OCI-LY1 (cell line): ENCODE results near the gene NBEA.

Experiments
- H2AFZ ChIP-seq: fragments of 200-600 bp; sonication (generic), shearing (Covaris generic); 2 replicates; pipeline ENCODE4 v1.6.0; 2014; ENCODE audit warnings: antibody characterized with exemption, mild to moderate bottlenecking, low read length
- H3F3A ChIP-seq: fragments of 200-600 bp; sonication (generic), shearing (Covaris generic); 2 replicates; pipeline ENCODE4 v1.6.0; 2014; ENCODE audit warnings: mild to moderate bottlenecking, antibody characterized with exemption, low read length, moderate library complexity; ENCODE audit not compliant: insufficient read depth
- H3K27ac ChIP-seq: fragments of 200-600 bp; sonication (generic); 2 replicates; pipeline ENCODE4 v1.5.1; 2014; ENCODE audit warnings: low read length, mixed run types, mild to moderate bottlenecking, low read depth; ENCODE audit not compliant: poor library complexity, severe bottlenecking
- H3K27me3 ChIP-seq: fragments of 200-600 bp; sonication (generic); 2 replicates; pipeline ENCODE4 v1.6.0; 2014; ENCODE audit warnings: antibody characterized with exemption, mild to moderate bottlenecking, low read length, moderate library complexity; ENCODE audit not compliant: insufficient read depth
- H3K36me3 ChIP-seq: fragments of 200-600 bp; sonication (generic); 2 replicates; pipeline ENCODE4 v1.6.1; 2014; ENCODE audit warnings: mild to moderate bottlenecking, antibody characterized with exemption, low read length, moderate library complexity, mixed read lengths; ENCODE audit not compliant: insufficient read depth
- H3K4me1 ChIP-seq: fragments of 200-600 bp; sonication (generic); 2 replicates; pipeline ENCODE4 v1.5.1; 2014; ENCODE audit warnings: mild to moderate bottlenecking, low read length, moderate library complexity; ENCODE audit not compliant: insufficient read depth, severe bottlenecking
- H3K4me2 ChIP-seq: fragments of 200-600 bp; sonication (generic), shearing (Covaris generic); 2 replicates; pipeline ENCODE4 v1.6.1; 2014; ENCODE audit warnings: low read length
- H3K4me3 ChIP-seq: fragments of 200-600 bp; sonication (generic); 2 replicates; pipeline ENCODE4 v1.5.1; 2014; ENCODE audit warnings: low read length, low read depth, mild to moderate bottlenecking, mixed read lengths; ENCODE audit not compliant: poor library complexity, severe bottlenecking
- H3K79me2 ChIP-seq: fragments of 200-600 bp; shearing (Covaris generic); 2 replicates; pipeline ENCODE4 v1.6.1; 2016; ENCODE audit warnings: mixed run types, low read length, mixed read lengths; ENCODE audit not compliant: insufficient read depth
- H3K9ac ChIP-seq: fragments of 200-600 bp; sonication (generic), shearing (Covaris generic); 2 replicates; pipeline ENCODE4 v1.6.1; 2014; ENCODE audit warnings: mild to moderate bottlenecking, low read length, mixed read lengths
- H3K9me2 ChIP-seq: fragments of 200-600 bp; sonication (generic), shearing (Covaris generic); 2 replicates; pipeline ENCODE4 v1.6.1; 2014; ENCODE audit warnings: low read depth, mild to moderate bottlenecking, low read length, mixed read lengths
- H3K9me3 ChIP-seq: fragments of 200-600 bp; shearing (Covaris generic); 2 replicates; pipeline ENCODE4 v1.6.1; 2014; ENCODE audit warnings: low read length, mixed read lengths
- H4K20me1 ChIP-seq: fragments of 200-600 bp; sonication (generic), shearing (Covaris generic); 2 replicates; pipeline ENCODE4 v1.6.0; 2016; ENCODE audit warnings: mild to moderate bottlenecking, low read length; ENCODE audit not compliant: insufficient read depth
- EZH2 ChIP-seq: fragments of 200-600 bp; sonication (generic), shearing (Covaris generic); IDR thresholded peaks from 2 replicates; pipeline ENCODE4 v1.8.0; 2017; ENCODE audit warnings: borderline replicate concordance, mixed run types, mild to moderate bottlenecking, antibody characterized with exemption, low read length, moderate library complexity, mixed read lengths
- TF ChIP-seq, protein P1 (sequence below): fragments of 200-600 bp; sonication (generic), shearing (Covaris generic); IDR thresholded peaks from 2 replicates; pipeline ENCODE4 v1.5.1; 2017; ENCODE audit warnings: mild to moderate bottlenecking, antibody characterized with exemption, low read length, moderate library complexity, mixed read lengths

Gene NBEA

DNA sequence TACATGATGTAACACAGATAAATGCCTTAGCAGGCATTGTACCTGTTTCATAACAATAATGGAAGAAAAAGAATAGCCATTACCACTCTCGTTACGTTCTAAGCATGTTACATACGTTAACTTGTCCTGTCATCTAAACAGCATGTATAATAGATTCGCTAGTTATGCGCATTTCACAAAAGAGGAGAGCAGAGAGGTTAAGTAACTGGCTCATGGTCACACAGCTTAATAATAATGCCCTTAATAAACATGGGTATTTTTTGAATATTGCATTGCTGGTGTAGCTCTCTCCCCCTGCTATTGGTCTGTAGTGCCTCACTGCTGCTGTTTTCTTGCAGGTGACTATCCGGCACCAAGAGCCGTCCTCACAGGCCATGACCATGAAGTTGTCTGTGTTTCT lies 722.7 kb downstream of the NBEA start:
- no peaks in the 10 kb centered on the region for H3K4me1 ChIP-seq
- no peaks in the 10 kb centered on the region for H3K79me2 ChIP-seq
- H3K9ac ChIP-seq, result no peak overlapping the region
- no peaks in the 10 kb centered on the region for H3K9me3 ChIP-seq
- TF ChIP-seq, protein P1, sequence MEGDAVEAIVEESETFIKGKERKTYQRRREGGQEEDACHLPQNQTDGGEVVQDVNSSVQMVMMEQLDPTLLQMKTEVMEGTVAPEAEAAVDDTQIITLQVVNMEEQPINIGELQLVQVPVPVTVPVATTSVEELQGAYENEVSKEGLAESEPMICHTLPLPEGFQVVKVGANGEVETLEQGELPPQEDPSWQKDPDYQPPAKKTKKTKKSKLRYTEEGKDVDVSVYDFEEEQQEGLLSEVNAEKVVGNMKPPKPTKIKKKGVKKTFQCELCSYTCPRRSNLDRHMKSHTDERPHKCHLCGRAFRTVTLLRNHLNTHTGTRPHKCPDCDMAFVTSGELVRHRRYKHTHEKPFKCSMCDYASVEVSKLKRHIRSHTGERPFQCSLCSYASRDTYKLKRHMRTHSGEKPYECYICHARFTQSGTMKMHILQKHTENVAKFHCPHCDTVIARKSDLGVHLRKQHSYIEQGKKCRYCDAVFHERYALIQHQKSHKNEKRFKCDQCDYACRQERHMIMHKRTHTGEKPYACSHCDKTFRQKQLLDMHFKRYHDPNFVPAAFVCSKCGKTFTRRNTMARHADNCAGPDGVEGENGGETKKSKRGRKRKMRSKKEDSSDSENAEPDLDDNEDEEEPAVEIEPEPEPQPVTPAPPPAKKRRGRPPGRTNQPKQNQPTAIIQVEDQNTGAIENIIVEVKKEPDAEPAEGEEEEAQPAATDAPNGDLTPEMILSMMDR, result no peak
- no peak for TF ChIP-seq EZH2
- H3K36me3 ChIP-seq, result no peaks in the 10 kb centered on the region
- no peaks in the 10 kb centered on the region for H3F3A ChIP-seq
- H4K20me1 ChIP-seq, result no peaks in the 10 kb centered on the region
- no peak overlapping the region for H3K4me2 ChIP-seq
- H3K4me3 ChIP-seq, result no peak overlapping the region
- H3K27ac ChIP-seq, result no peak overlapping the region
- no peaks in the 10 kb centered on the region for H3K27me3 ChIP-seq
- no peak overlapping the region for H2AFZ ChIP-seq
- H3K9me2 ChIP-seq, result no peaks in the 10 kb centered on the region

DNA sequence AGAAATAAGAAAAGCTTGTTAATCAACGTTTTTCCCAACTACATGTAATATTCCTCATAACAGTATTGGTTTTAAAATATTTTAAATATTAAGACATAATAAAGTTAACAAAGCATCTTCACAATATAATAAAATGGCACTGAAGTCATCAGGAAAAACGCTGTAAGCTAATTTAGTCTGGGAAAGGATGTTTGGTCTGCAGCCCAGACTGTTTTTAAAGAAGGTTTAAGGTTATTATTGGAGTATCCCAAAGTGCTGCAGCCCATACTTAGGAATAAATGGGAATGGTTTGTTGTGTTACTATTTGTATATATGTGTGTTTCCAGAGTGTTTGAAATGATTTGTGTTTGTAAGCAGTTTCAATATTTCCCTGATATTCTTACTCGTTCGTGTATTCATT lies 727.3 kb downstream of the NBEA start:
- Histone ChIP-seq H3K79me2 (no peaks in the 10 kb centered on the region), H3K27ac (no peak overlapping the region), H3K27me3 (no peaks in the 10 kb centered on the region), H3F3A (no peaks in the 10 kb centered on the region), H3K9me3 (no peaks in the 10 kb centered on the region), H3K4me2 (no peak overlapping the region), H4K20me1 (no peaks in the 10 kb centered on the region), H3K36me3 (no peaks in the 10 kb centered on the region), H3K4me1 (no peaks in the 10 kb centered on the region), H3K4me3 (no peak overlapping the region), H3K9me2 (no peaks in the 10 kb centered on the region), H3K9ac (no peak overlapping the region), H2AFZ (no peak overlapping the region)
- TF ChIP-seq, protein P1, result no peak
- no peak for TF ChIP-seq EZH2

DNA sequence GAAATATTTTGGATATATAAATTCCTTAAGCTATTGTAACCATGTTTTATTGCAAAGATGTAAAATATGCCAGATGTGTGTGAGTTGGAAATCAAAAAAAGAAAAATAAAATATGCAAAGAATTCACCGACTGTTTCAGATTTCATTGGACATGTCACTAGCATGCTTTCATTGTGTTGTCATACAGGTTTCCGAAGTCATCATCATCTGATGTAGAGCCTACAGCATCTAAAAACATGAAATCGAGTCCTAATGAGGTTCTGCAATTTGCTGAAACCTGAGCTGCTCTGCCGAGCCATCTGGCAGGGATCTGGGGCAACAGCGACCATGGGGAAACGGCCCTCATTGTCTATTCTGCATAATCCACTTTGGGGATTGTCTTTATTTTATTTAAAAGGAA lies 730.5 kb downstream of the NBEA start:
- no peak overlapping the region for H3K4me3 ChIP-seq
- no peaks in the 10 kb centered on the region for H3F3A ChIP-seq
- no peaks in the 10 kb centered on the region for H4K20me1 ChIP-seq
- H3K9me3 ChIP-seq, result no peaks in the 10 kb centered on the region
- H3K27ac ChIP-seq, result no peak overlapping the region
- no peak overlapping the region for H2AFZ ChIP-seq
- H3K4me1 ChIP-seq, result no peaks in the 10 kb centered on the region
- no peaks in the 10 kb centered on the region for H3K27me3 ChIP-seq
- H3K36me3 ChIP-seq, result no peaks in the 10 kb centered on the region
- no peak overlapping the region for H3K9ac ChIP-seq
- no peaks in the 10 kb centered on the region for H3K79me2 ChIP-seq
- TF ChIP-seq, protein P1, result no peak
- TF ChIP-seq EZH2, result no peak
- H3K9me2 ChIP-seq, result no peaks in the 10 kb centered on the region
- no peak overlapping the region for H3K4me2 ChIP-seq
